Measurements from ENCODE around the gene EVX2. TPM values are rescaled to one million over a fixed set of nuclear protein-coding genes. Genes with fewer than 3 reads are reported as not detected.

Gene EVX2
- total RNA-seq, 1 experiment from 2014 or later = not detected

DNA sequence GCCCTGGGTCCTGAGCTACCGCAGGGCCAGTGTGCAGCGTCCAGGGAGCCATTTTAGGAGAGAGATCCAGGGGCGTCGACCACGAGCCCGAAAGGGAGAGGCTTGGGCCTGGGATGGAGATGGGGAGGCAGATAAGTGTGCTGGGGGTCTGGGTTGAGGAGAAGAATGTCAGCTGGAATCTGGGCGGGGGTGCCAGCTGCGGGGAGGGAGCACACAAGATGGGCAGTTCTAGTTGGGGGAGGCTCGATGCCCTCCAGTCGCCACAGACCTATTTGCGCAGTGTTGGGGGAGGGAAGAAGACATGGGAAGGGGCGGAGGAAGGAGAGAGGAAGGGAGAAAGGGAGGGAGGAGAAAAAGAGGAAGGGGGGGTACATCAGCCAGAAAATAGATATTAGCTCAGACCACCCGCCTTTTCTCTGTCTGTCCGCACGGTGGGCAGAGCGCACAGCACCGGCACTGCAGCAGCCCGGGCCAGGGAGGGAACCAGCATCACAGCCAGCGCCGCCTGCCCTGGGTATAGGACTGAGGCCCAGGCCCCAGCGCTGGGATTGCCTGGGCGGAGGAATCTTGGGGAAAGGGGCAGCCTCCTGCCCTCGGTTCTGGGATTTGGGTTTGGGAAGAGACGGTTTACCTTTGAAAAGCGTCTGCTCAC is 21.4 kb upstream of the EVX2 start:
- ChIA-PET CTCF (interaction anchor here (0.8 to 2.4 kb wide), 6 partner anchors 8 to 66 kb away, joined by 3 to 14 read pairs (median 3); no protein-coding TSS in a partner anchor), POLR2A (no interaction called here)
- TF ChIP-seq ZNF232 (CRISPR knock-in tag; IDR thresholded peaks at IDR 0.05) (no peak), IRF2 (CRISPR knock-in tag; IDR thresholded peaks at IDR 0.05; ENCODE audit: borderline replicate concordance, low read depth) (no peak), FOXP1 (CRISPR knock-in tag; IDR thresholded peaks at IDR 0.05; ENCODE audit: borderline replicate concordance) (no peak), ZNF219 (CRISPR knock-in tag; IDR thresholded peaks at IDR 0.05; ENCODE audit: borderline replicate concordance) (no peak), GTF2I (CRISPR knock-in tag; conservative IDR thresholded peaks at IDR 0.05) (no peak), ZNF416 (CRISPR knock-in tag; IDR thresholded peaks at IDR 0.05) (no peak), TP53 (CRISPR knock-in tag; IDR thresholded peaks at IDR 0.05) (no peak), SP1 (CRISPR knock-in tag; conservative IDR thresholded peaks at IDR 0.05) (no peak), GRHL2 (CRISPR knock-in tag; IDR thresholded peaks at IDR 0.05; ENCODE audit: insufficient replicate concordance, severe bottlenecking) (no peak), CREB1 (CRISPR knock-in tag; IDR thresholded peaks at IDR 0.05) (no peak), MYBL2 (CRISPR knock-in tag; IDR thresholded peaks at IDR 0.05) (no peak)
- TF ChIP-seq, protein P1, sequence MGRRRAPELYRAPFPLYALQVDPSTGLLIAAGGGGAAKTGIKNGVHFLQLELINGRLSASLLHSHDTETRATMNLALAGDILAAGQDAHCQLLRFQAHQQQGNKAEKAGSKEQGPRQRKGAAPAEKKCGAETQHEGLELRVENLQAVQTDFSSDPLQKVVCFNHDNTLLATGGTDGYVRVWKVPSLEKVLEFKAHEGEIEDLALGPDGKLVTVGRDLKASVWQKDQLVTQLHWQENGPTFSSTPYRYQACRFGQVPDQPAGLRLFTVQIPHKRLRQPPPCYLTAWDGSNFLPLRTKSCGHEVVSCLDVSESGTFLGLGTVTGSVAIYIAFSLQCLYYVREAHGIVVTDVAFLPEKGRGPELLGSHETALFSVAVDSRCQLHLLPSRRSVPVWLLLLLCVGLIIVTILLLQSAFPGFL (CRISPR knock-in tag; IDR thresholded peaks at IDR 0.05; ENCODE audit: borderline replicate concordance) = no peak
- TF ChIP-seq, protein P2, sequence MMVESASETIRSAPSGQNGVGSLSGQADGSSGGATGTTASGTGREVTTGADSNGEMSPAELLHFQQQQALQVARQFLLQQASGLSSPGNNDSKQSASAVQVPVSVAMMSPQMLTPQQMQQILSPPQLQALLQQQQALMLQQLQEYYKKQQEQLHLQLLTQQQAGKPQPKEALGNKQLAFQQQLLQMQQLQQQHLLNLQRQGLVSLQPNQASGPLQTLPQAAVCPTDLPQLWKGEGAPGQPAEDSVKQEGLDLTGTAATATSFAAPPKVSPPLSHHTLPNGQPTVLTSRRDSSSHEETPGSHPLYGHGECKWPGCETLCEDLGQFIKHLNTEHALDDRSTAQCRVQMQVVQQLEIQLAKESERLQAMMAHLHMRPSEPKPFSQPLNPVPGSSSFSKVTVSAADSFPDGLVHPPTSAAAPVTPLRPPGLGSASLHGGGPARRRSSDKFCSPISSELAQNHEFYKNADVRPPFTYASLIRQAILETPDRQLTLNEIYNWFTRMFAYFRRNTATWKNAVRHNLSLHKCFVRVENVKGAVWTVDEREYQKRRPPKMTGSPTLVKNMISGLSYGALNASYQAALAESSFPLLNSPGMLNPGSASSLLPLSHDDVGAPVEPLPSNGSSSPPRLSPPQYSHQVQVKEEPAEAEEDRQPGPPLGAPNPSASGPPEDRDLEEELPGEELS (CRISPR knock-in tag; IDR thresholded peaks at IDR 0.05) = no peak
- TF ChIP-seq, protein P3, sequence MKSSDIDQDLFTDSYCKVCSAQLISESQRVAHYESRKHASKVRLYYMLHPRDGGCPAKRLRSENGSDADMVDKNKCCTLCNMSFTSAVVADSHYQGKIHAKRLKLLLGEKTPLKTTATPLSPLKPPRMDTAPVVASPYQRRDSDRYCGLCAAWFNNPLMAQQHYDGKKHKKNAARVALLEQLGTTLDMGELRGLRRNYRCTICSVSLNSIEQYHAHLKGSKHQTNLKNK (CRISPR knock-in tag; IDR thresholded peaks at IDR 0.05) = no peak
- TF ChIP-seq, protein P4, sequence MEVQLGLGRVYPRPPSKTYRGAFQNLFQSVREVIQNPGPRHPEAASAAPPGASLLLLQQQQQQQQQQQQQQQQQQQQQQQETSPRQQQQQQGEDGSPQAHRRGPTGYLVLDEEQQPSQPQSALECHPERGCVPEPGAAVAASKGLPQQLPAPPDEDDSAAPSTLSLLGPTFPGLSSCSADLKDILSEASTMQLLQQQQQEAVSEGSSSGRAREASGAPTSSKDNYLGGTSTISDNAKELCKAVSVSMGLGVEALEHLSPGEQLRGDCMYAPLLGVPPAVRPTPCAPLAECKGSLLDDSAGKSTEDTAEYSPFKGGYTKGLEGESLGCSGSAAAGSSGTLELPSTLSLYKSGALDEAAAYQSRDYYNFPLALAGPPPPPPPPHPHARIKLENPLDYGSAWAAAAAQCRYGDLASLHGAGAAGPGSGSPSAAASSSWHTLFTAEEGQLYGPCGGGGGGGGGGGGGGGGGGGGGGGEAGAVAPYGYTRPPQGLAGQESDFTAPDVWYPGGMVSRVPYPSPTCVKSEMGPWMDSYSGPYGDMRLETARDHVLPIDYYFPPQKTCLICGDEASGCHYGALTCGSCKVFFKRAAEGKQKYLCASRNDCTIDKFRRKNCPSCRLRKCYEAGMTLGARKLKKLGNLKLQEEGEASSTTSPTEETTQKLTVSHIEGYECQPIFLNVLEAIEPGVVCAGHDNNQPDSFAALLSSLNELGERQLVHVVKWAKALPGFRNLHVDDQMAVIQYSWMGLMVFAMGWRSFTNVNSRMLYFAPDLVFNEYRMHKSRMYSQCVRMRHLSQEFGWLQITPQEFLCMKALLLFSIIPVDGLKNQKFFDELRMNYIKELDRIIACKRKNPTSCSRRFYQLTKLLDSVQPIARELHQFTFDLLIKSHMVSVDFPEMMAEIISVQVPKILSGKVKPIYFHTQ (CRISPR knock-in tag; IDR thresholded peaks at IDR 0.05) = no peak
- TF ChIP-seq, protein P5, sequence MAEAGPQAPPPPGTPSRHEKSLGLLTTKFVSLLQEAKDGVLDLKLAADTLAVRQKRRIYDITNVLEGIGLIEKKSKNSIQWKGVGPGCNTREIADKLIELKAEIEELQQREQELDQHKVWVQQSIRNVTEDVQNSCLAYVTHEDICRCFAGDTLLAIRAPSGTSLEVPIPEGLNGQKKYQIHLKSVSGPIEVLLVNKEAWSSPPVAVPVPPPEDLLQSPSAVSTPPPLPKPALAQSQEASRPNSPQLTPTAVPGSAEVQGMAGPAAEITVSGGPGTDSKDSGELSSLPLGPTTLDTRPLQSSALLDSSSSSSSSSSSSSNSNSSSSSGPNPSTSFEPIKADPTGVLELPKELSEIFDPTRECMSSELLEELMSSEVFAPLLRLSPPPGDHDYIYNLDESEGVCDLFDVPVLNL (CRISPR knock-in tag; IDR thresholded peaks at IDR 0.05; ENCODE audit: borderline replicate concordance, low read depth) = no peak
- no peaks in the 10 kb centered on the region for H3K9me3 Mint-ChIP-seq
- peak overlapping the region; percentile 60 for H3K4me3 Mint-ChIP-seq
- H3K27ac Mint-ChIP-seq = no peak overlapping the region
- DNase-seq (ENCODE audit: low spot score) (no peak), ATAC-seq (peak; percentile 25)
- H3K4me1 Mint-ChIP-seq = peaks cover 46% of the 10 kb centered on the region
- H3K27me3 Mint-ChIP-seq (ENCODE audit: low read depth) = peaks cover 98% of the 10 kb centered on the region
- H3K36me3 Mint-ChIP-seq = no peaks in the 10 kb centered on the region

Measured in WTC11 (cell line).